Measurements from ENCODE around the gene KIRREL3.
A peak's percentile ranks its signal among the peaks of the same experiment; 100 is the strongest.

KIRREL3 gene

GRCh38 chr11:126755526-126755925 is 245.0 kb downstream of the KIRREL3 start:
- no peak overlapping the region for H3K4me3 ChIP-seq (ENCODE audit: low read depth, low read length)
- CTCF ChIA-PET, result interaction anchor here (0.6 to 2.4 kb wide), 7 partner anchors 9 to 275 kb away, joined by 3 to 9 read pairs (median 3); no protein-coding TSS in a partner anchor
- DNase-seq (ENCODE audit: low read depth, low spot score), result no peak
- POLR2A ChIA-PET, result no interaction called here
- TF ChIP-seq CTCF (IDR thresholded peaks at IDR 0.05; ENCODE audit: insufficient read depth, low read length, missing control alignments), result no peak

GRCh38 chr11:126754591-126755426 is 245.8 kb downstream of the KIRREL3 start:
- no peak for DNase-seq (ENCODE audit: low read depth, low spot score)
- ChIA-PET POLR2A (no interaction called here), CTCF (interaction anchor here (0.6 to 2.4 kb wide), 6 partner anchors 9 to 274 kb away, joined by 3 to 9 read pairs (median 3); no protein-coding TSS in a partner anchor)
- H3K4me3 ChIP-seq (ENCODE audit: low read depth, low read length), result no peak overlapping the region
- no peak for TF ChIP-seq CTCF (IDR thresholded peaks at IDR 0.05; ENCODE audit: insufficient read depth, low read length, missing control alignments)

- ChIA-PET POLR2A (no interaction called here), CTCF (interaction anchor here (1.0 to 1.7 kb wide), 2 partner anchors 9 to 236 kb away, joined by 3 read pairs; no protein-coding TSS in a partner anchor)
- TF ChIP-seq CTCF (IDR thresholded peaks at IDR 0.05; ENCODE audit: insufficient read depth, low read length, missing control alignments), result no peak
- DNase-seq (ENCODE audit: low read depth, low spot score), result no peak
- no peak overlapping the region for H3K4me3 ChIP-seq (ENCODE audit: low read depth, low read length)
These were observed 246.6 kb downstream of the KIRREL3 start for GRCh38 chr11:126753990-126754389.

- peak; percentile 9 for DNase-seq (ENCODE audit: low read depth, low spot score)
- TF ChIP-seq CTCF (IDR thresholded peaks at IDR 0.05; ENCODE audit: insufficient read depth, low read length, missing control alignments), result no peak
- ChIA-PET POLR2A (no interaction called here), CTCF (interaction anchor here (1.0 to 2.1 kb wide), 3 partner anchors 35 to 239 kb away, joined by 3 to 6 read pairs (median 4); no protein-coding TSS in a partner anchor)
- no peak overlapping the region for H3K4me3 ChIP-seq (ENCODE audit: low read depth, low read length)
These were observed 249.3 kb downstream of the KIRREL3 start for GRCh38 chr11:126751242-126751641.

GRCh38 chr11:126748793-126749192 is 251.8 kb downstream of the KIRREL3 start:
- ChIA-PET CTCF (interaction anchor here (1.0 kb wide), 1 partner anchor 242 kb away, joined by 3 read pairs; no protein-coding TSS in a partner anchor), POLR2A (no interaction called here)
- TF ChIP-seq CTCF (IDR thresholded peaks at IDR 0.05; ENCODE audit: insufficient read depth, low read length, missing control alignments), result no peak
- no peak for DNase-seq (ENCODE audit: low read depth, low spot score)
- H3K4me3 ChIP-seq (ENCODE audit: low read depth, low read length), result no peak overlapping the region

GRCh38 chr11:126748100-126748791 is 252.3 kb downstream of the KIRREL3 start:
- POLR2A ChIA-PET, result no interaction called here
- CTCF ChIA-PET, result interaction anchor here (1.0 kb wide), 1 partner anchor 242 kb away, joined by 3 read pairs; no protein-coding TSS in a partner anchor
- H3K4me3 ChIP-seq (ENCODE audit: low read depth, low read length), result no peak overlapping the region
- DNase-seq (ENCODE audit: low read depth, low spot score), result no peak
- TF ChIP-seq CTCF (IDR thresholded peaks at IDR 0.05; ENCODE audit: insufficient read depth, low read length, missing control alignments), result no peak
